Amygdala (tissue), 56 donors: ENCODE data around the gene GPR183.

Source experiments
- DNase-seq, 56 donors: peaks; one replicate each; lab custom pipeline; 2025; lab: John Stamatoyannopoulos, UW

The GPR183 gene

GRCh38 chr13:99313501-99313900 lies 6.3 kb upstream of the GPR183 start:
- peak in 1 of 56 donors; percentile 15 for DNase-seq

GRCh38 chr13:99312493-99312883 lies 5.3 kb upstream of the GPR183 start:
- peak in 28 of 56 donors; percentile 9 to 71 (median 37) for DNase-seq

- DNase-seq: no peak
Observed at GRCh38 chr13:99311748-99312492, 4.7 kb upstream of the GPR183 start.

GRCh38 chr13:99311137-99311536 lies 3.9 kb upstream of the GPR183 start:
- no peak for DNase-seq

DNA sequence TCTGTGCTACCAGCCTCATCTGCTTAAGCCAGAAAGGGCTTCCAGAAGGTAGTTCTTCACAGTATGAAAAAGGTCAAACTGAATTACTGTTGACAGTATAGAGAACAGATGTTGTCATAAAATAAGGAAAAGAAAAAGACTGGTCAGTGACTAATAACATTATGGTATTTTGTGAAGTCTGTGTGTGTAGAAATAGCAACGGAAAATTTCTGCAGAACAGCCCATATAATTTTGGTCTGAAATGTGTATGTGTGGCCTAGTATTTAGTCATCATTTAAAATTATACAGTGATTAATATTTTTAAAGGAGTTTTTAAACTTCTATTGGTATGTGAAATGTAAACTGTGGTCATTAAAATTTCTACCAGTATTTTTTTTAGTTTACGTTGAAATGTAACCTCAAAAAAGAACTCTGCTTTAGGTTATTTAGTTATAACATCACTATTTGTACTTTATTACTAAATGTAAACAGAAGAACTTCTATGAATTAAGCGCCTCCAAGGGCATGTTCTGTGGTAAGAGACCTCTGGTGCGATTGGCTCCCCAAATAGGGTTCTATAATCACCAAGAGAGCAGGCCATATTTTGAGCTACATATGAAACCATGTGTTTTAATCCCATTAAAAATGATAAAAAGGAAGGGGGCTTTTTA lies 3.3 kb upstream of the GPR183 start:
- DNase-seq: no peak

- DNase-seq: no peak
Observed at GRCh38 chr13:99308471-99309087, 1.4 kb upstream of the GPR183 start.

DNA sequence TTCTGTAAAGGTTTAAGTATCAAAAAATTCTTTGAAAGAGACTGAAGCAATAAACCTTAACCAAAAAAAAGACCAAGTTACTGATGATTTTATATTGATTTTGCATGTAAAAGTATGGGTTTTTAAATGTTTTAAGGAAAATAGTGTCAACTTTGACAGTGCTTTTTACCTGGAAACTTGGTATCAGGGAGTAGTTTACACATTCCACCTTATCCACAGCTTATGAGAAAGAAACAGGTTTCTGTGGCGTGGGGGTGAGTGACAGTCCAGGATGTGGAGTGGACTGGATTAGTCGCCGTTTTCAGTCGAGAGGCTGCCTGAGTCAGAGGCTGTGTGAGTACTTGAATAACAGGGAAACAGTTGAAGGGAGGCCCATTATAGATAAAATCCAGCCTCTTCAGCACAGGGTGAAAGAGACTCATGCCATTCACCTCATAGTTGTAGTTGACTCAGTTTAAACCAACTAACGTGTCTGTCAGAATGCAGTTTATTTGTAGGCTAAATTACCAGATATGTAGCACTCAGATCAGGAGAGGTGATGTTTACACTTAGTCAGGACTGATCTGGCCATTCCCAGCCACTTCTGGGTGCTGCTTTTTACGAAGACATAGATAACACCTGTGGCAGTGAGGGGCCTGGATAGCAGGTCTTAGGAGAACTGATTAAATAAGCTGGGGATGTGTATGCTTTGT lies 595 bp upstream of the GPR183 start:
- no peak for DNase-seq

- DNase-seq: no peak
Observed at GRCh38 chr13:99305566-99305965, 1.6 kb downstream of the GPR183 start.

- DNase-seq: no peak
Observed at GRCh38 chr13:99305158-99305557, 2.0 kb downstream of the GPR183 start.

DNA sequence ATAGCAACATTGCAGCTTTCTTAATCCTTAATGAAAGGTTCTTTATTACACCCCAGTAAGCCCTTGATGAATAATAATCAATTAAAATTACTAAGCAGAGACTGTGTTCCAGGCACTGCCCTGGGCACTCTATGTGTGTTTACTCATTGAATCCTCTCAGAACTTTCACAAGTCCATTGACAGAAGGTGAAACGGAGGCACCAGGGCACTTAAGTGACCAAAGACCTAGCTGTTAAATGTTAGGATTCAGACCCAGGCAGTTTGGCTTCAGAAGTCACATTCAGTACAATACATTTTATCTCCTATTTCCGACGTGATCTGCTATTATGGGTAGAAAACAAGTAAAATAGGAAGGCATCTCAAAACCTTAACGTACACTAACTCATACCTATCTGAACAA lies 2.7 kb downstream of the GPR183 start:
- no peak for DNase-seq

GRCh38 chr13:99303863-99304521 lies 3.2 kb downstream of the GPR183 start:
- peak in 8 of 56 donors; percentile 6 to 30 (median 22) for DNase-seq

DNA sequence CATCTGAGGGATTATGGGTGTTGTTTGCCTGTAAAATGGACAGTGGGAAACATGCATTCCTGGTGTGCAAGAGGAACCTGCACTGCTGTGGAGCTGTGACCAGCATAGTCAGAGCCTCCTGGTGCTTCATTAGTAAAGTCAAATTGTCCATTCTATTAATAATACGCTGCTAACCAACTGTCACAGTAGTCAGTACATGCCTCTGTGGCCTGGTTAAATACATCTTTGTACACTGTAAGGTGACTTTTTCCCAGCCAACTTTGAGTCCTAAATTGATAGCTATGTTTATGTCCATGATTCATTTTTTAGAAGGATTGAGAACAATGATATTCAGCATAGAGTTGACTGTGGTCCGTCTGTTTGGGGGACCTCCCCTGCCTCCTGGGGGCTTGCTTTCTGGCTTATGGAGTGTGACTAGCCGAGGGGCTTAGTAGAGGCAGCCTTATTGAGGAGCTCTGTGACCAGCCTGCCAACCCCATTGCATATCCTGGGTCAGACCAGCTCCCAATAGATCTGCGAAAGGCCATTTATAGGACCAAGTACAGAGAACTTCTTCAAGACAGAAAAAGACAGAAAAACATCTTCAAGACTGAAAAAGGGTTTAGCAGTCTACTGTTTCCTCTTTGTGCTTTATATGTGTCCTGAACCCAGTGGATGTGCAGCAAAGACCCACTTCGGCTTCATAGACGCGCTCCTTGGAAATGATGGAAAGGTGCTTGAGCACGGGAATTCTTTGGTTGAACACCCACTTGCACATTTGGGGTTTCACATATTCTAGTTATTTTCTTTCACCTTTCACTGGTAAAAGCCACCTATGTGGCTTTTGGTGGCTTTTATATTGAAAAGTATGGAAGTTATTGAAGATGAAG lies 4.3 kb downstream of the GPR183 start:
- DNase-seq: no peak

- DNase-seq: no peak
Observed at GRCh38 chr13:99301913-99302636, 5.1 kb downstream of the GPR183 start.

- no peak for DNase-seq
Observed at GRCh38 chr13:99301056-99301838, 6.0 kb downstream of the GPR183 start.

DNA sequence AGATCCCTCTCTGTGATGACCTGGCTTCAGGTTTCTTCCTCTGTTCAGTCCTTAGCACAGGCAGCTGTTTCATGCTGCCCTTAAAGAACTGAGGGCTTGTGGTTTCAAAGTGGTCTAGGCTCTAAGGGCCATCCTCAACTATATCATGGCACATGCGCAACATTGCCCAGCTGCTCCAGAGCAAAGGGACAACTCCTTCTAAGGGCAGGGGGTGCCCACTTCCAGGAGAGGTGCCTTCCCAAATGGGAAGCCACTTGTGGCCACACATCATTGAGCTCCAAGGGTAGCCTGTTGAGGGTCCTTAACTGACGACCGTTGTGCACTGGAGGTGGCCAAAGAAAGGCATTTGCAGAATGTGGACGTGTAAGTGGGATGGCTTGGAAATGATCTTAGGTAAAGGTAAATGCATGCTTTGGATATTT lies 7.3 kb downstream of the GPR183 start:
- no peak for DNase-seq

GRCh38 chr13:99299256-99299919 lies 7.8 kb downstream of the GPR183 start:
- DNase-seq: no peak

DNA sequence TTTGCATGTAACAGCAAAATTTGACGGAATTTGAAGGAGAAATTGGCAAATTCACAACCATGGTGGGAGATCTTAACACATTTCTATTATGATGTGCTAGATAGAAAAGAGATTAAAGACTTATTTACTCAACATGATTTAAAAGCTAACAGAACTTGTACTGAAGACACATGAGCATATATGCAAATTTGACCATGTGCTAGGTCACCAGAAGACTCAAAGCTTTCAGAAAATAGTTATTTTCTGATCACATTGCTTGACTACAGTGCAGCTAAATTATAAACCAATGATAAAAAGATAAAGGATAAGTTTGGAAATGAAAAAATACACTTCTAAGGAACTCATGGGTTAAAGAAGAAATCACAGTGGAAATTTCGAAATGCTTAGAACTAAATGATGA lies 9.1 kb downstream of the GPR183 start:
- no peak for DNase-seq

DNA sequence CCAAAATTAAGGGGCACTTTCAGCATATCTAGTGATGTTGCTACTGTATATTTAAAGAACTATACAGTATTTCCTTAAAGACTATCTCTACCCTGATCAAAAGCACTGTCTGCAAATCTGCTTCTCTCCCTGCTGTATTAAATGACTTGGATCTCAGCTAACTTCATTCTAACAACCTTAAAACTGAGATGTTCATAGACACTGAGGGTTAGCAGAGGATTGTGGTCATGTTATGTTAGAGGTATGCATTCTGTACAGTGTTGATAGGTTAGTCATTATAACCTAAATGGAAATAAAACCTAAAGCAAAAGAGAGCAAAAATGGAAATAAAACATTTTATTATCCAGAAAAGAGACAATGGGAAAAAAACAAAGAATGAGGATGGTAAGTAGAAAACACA lies 9.9 kb downstream of the GPR183 start:
- DNase-seq: no peak
